Measurements from ENCODE around the gene UNC119B.
A peak's percentile ranks its signal among the peaks of the same experiment; 100 is the strongest.

UNC119B gene

DNA sequence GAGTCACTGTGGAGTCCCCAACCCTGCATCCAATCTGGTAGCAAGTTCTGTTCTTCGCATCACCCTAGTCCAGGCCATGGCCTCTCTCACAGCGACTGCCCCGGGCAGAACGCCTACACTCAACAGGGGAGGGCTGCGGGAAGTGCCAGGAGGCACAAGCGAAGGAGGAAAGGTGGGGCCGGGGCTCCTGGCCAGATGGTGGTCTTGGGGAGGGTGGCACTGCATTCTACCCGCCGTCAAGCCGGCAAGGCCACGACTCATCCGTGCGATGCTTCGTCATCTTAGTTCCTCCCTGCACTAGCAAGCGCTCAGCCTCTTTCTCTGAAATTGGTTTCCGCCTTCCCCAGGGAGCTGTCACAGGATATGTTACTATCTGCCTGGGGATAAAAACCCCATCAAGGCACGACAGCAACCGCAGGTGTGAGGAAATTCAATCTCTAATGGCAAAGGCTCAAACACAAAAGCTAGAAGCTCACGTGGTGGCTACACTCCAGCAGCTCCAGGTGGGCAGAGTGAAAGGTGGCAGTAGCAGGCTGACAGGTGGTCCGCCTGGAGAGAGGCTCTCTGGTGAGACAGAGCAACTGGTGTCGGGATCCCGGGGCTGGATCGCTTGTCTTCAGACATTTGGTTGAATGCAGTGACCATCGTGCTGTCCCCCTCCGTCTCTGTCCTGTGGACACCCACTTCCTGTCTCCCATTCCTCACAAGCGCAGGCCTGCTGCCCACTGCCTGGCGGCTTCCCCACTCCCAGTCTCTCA lies 49.5 kb downstream of the UNC119B start:
- CTCF ChIA-PET, result no interaction called here
- POLR2A ChIA-PET (ENCODE audit: low non-redundant PET), result interaction anchor here (0.6 kb wide), 2 partner anchors 93 to 119 kb away, joined by 4 to 5 read pairs; no protein-coding TSS in a partner anchor
- no peak for DNase-seq (ENCODE audit: low spot score)
- no peak overlapping the region for H3K27ac ChIP-seq
- no peak for TF ChIP-seq CTCF (conservative IDR thresholded peaks at IDR 0.05; ENCODE audit: low read depth)

- TF ChIP-seq CTCF (conservative IDR thresholded peaks at IDR 0.05; ENCODE audit: low read depth), result no peak
- no peak overlapping the region for H3K27ac ChIP-seq
- no peak for DNase-seq (ENCODE audit: low spot score)
- POLR2A ChIA-PET (ENCODE audit: low non-redundant PET), result interaction anchor here (0.6 kb wide), 1 partner anchor 119 kb away, joined by 5 read pairs; no protein-coding TSS in a partner anchor
- CTCF ChIA-PET, result no interaction called here
These were observed 50.3 kb downstream of the UNC119B start for GRCh38 chr12:120760349-120761254.

GRCh38 chr12:120761519-120761934 lies 51.3 kb downstream of the UNC119B start:
- TF ChIP-seq CTCF (conservative IDR thresholded peaks at IDR 0.05; ENCODE audit: low read depth), result no peak
- peak; percentile 79 for DNase-seq (ENCODE audit: low spot score)
- ChIA-PET POLR2A (ENCODE audit: low non-redundant PET) (no interaction called here), CTCF (no interaction called here)
- H3K27ac ChIP-seq, result no peak overlapping the region

DNA sequence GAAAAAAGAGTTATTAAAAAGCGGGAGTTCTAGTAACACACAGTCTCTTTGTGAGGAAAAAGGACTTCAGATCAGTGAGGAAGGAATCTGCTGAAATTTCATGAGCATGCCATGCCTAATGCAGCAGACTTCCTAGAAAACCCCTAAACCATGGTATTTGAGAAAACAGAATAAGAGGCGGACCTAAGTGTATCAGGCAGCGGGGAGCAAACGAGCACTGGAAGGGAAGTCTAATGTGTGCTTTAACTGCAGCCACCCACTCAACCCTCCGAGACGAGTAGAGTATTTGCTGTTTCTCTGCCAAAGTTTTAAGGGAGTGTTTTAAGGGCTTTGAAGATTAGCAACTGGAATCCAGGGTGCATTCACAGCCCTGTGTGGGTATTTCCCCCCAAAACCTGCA lies 51.8 kb downstream of the UNC119B start:
- no peak for TF ChIP-seq CTCF (conservative IDR thresholded peaks at IDR 0.05; ENCODE audit: low read depth)
- no peak overlapping the region for H3K27ac ChIP-seq
- ChIA-PET POLR2A (ENCODE audit: low non-redundant PET) (no interaction called here), CTCF (interaction anchor here (1.0 kb wide), 2 partner anchors 200 to 293 kb away, joined by 3 to 4 read pairs; no protein-coding TSS in a partner anchor)
- no peak for DNase-seq (ENCODE audit: low spot score)

GRCh38 chr12:120763250-120763649 lies 53.0 kb downstream of the UNC119B start:
- DNase-seq (ENCODE audit: low spot score), result no peak
- CTCF ChIA-PET, result interaction anchor here (1.0 to 1.1 kb wide), 2 partner anchors 117 to 199 kb away, joined by 4 read pairs; no protein-coding TSS in a partner anchor
- POLR2A ChIA-PET (ENCODE audit: low non-redundant PET), result no interaction called here
- no peak overlapping the region for H3K27ac ChIP-seq
- no peak for TF ChIP-seq CTCF (conservative IDR thresholded peaks at IDR 0.05; ENCODE audit: low read depth)

DNA sequence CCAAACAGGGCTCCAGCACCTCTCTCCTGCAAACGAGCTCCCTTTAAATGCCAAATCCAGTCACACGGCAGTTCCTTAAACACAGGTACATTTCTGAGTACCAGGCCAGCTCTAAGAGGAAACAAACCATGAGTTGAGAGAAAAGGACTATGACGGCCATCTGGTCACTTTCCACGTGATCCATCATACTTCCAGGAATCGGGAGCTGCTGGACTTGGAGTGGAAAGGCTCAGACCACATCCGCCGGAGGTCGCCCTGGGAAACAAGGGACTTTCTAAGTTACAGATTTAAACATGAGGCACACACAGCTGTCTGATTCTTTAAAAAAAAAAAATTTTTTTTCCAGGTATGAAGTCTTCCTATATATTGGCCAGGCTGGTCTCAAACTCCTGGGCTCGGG lies 54.6 kb downstream of the UNC119B start:
- H3K27ac ChIP-seq, result no peak overlapping the region
- DNase-seq (ENCODE audit: low spot score), result no peak
- TF ChIP-seq CTCF (conservative IDR thresholded peaks at IDR 0.05; ENCODE audit: low read depth), result no peak
- ChIA-PET POLR2A (ENCODE audit: low non-redundant PET) (no interaction called here), CTCF (interaction anchor here (0.6 to 1.1 kb wide), 2 partner anchors 207 to 241 kb away, joined by 3 read pairs; no protein-coding TSS in a partner anchor)

Measured in RWPE1 (cell line).